Breast epithelium (tissue), 4 donors: ENCODE data around the gene OR3A3. TPM values are rescaled to one million over a fixed set of nuclear protein-coding genes. Genes with fewer than 3 reads are reported as not detected.
"Not testable (repeated sequence)": the region's sequence is repeated elsewhere in the genome, so short reads cannot be mapped to it uniquely, and the experiment has no call there.

Source experiments
- DNase-seq, 2 donors: peaks; one replicate each; pipeline ENCODE4 v3.0.0-alpha.2; 2019; ENCODE audit warnings: low spot score in 2 of 2
- H3K27ac ChIP-seq, 2 donors: fragments of 200-600 bp; sonication (generic) in 1 of 2; one replicate each; pipeline ENCODE4 v1.5.1; 2016 to 2019; ENCODE audit warnings: mild to moderate bottlenecking in 1 of 2
- H3K27me3 ChIP-seq, 2 donors: fragments of 200-600 bp; sonication (generic) in 1 of 2; one replicate each; pipeline versions ENCODE4 v1.5.1 to v1.6.0; 2017 to 2019; ENCODE audit warnings: control low read depth in 1 of 2, mild to moderate bottlenecking in 1 of 2
- H3K36me3 ChIP-seq: fragments of 200-600 bp; one replicate; pipeline ENCODE4 v1.5.1; 2019
- H3K4me1 ChIP-seq, 2 donors: fragments of 200-600 bp; sonication (generic); one replicate each; pipeline ENCODE4 v1.5.1; 2016 to 2019; ENCODE audit warnings: control low read depth in 1 of 2
- H3K4me3 ChIP-seq, 3 donors: fragments of 200-600 bp; sonication (generic); 1 replicate in 2 of 3; 2 replicates in 1 of 3; pipeline ENCODE4 v1.5.1; 2016 to 2019; ENCODE audit warnings: mild to moderate bottlenecking in 3 of 3, moderate library complexity in 2 of 3
- H3K9me3 ChIP-seq, 2 donors: fragments of 200-600 bp; sonication (generic) in 1 of 2; one replicate each; pipeline ENCODE4 v1.5.1; 2016 to 2019; ENCODE audit warnings: control low read depth in 1 of 2
- POLR2A ChIP-seq: fragments of 450-650 bp; IDR thresholded peaks from one replicate; pipeline ENCODE4 v1.6.1; 2016; ENCODE audit warnings: antibody characterized with exemption, mild to moderate bottlenecking, moderate library complexity
- POLR2AphosphoS5 ChIP-seq, 3 donors: sonication (generic); formaldehyde crosslinking; IDR thresholded peaks; one replicate each; pipeline ENCODE4 v1.6.1; 2017; ENCODE audit warnings: antibody characterized with exemption in 3 of 3
- intact Hi-C: fragments of 100-400 bp; cut with DNase I; formaldehyde crosslinking; loops from one replicate; pipeline ENCODE4 v1.15.1; 2023; ENCODE audit warnings: low total_unique reads
- total RNA-seq, 3 donors: library from RNA; depleted of rRNA; stranded (reverse); fragments of >200 nt; gene quantifications; one replicate each; pipeline ENCODE4 v1.1.0, GENCODE V29; 2016
- TF ChIP-seq, protein P1 (sequence below), 3 donors: fragments of 450-650 bp; IDR thresholded peaks; one replicate each; pipeline ENCODE4 v1.5.1; 2016 to 2017; ENCODE audit warnings: antibody characterized with exemption in 3 of 3, mild to moderate bottlenecking in 3 of 3, moderate library complexity in 3 of 3

OR3A3 gene
- total RNA-seq, result not detected

DNA sequence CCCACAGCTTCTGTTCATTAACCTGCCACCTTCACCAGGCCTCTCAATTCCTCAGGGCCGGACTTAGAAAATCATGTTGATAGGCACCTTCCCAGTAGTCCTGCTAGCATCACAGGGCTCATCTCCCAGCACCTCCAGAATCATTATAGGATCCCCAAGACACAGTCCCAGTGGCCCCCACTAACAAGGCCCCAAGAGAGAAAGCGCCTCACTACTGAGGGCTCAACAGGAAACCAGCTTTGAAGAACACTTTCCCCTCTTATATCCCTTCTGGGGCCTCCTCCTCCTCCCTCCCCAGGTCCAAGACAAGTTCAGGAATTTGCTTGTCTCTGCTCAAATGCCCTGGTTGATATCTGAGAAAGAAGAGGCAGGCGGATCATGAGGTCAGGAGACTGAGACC lies at the start of gene OR3A3:
TSS of gene OR3A3 (plus strand) at position 301 of the 400 bp plus-strand sequence.
- Histone ChIP-seq H3K4me1 (no peaks in the 10 kb centered on the region), H3K27ac (no peak within 1 kb of the TSS), H3K4me3 (no peak within 1 kb of the TSS), H3K27me3 (no peaks in the 10 kb centered on the region), H3K9me3 (peaks cover 5 to 24% of the 10 kb centered on the region in 2 donors), H3K36me3 (no peaks in the 10 kb centered on the region)
- TF ChIP-seq POLR2A, result no peak
- no peak for TF ChIP-seq POLR2AphosphoS5 (IDR thresholded peaks at IDR 0.05)
- TF ChIP-seq, protein P1, sequence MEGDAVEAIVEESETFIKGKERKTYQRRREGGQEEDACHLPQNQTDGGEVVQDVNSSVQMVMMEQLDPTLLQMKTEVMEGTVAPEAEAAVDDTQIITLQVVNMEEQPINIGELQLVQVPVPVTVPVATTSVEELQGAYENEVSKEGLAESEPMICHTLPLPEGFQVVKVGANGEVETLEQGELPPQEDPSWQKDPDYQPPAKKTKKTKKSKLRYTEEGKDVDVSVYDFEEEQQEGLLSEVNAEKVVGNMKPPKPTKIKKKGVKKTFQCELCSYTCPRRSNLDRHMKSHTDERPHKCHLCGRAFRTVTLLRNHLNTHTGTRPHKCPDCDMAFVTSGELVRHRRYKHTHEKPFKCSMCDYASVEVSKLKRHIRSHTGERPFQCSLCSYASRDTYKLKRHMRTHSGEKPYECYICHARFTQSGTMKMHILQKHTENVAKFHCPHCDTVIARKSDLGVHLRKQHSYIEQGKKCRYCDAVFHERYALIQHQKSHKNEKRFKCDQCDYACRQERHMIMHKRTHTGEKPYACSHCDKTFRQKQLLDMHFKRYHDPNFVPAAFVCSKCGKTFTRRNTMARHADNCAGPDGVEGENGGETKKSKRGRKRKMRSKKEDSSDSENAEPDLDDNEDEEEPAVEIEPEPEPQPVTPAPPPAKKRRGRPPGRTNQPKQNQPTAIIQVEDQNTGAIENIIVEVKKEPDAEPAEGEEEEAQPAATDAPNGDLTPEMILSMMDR (IDR thresholded peaks at IDR 0.05), result no peak
- intact Hi-C loops, result no loop called here
- no peak for DNase-seq

DNA sequence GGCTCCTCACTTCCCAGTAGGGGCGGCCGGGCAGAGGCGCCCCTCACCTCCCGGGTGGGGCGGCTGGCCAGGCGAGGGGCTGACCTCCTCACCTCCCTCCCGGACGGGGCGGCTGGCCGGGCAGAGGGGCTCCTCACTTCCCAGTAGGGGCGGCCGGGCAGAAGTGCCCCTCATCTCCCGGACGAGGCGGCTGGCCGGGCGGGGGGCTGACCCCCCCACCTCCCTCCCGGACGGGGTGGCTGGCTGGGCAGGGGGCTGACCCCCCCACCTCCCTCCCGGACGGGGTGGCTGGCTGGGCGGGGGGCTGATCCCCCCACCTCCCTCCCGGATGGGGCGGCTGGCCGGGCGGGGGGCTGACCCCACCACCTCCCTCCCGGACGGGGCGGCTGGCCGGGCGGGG lies 40.0 kb upstream of the OR3A3 start:
- peaks cover 5 to 21% of the 10 kb centered on the region in 2 donors for H3K9me3 ChIP-seq
- DNase-seq, intact Hi-C loops, H3K36me3 ChIP-seq, H3K27ac ChIP-seq, H3K4me1 ChIP-seq, H3K27me3 ChIP-seq, H3K4me3 ChIP-seq: not testable (repeated sequence)

DNA sequence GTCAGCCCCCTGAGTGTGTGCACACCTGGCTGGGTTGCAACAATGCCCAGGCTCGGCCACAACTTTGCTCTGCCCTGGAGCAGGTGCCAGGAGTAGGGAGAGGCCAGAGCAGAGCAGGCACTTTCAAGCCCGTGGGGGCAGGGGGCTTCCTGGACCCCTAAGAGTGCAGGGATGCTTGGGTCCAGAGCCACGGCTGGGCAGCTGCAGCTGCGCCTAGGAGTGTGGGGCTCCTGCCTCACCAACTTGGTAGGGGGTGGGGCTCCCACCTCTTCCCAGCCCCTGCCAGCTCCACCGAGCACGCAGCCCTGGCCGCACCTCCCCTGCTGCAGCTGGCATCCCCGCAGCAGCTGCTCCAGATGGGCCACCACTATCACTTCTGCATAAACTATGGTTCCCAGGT lies 32.8 kb upstream of the OR3A3 start:
- no peak overlapping the region for H3K27ac ChIP-seq
- no peak overlapping the region for H3K4me3 ChIP-seq
- H3K9me3 ChIP-seq, result peaks cover 7 to 14% of the 10 kb centered on the region in 2 donors
- no peak for DNase-seq
- H3K4me1 ChIP-seq, result no peaks in the 10 kb centered on the region
- peaks cover 0 to 36% of the 10 kb centered on the region in 2 donors for H3K27me3 ChIP-seq
- intact Hi-C loops, result no loop called here
- TF ChIP-seq POLR2A (no peak), POLR2AphosphoS5 (IDR thresholded peaks at IDR 0.05) (no peak)
- TF ChIP-seq, protein P1 (IDR thresholded peaks at IDR 0.05), result no peak
- H3K36me3 ChIP-seq, result no peaks in the 10 kb centered on the region

DNA sequence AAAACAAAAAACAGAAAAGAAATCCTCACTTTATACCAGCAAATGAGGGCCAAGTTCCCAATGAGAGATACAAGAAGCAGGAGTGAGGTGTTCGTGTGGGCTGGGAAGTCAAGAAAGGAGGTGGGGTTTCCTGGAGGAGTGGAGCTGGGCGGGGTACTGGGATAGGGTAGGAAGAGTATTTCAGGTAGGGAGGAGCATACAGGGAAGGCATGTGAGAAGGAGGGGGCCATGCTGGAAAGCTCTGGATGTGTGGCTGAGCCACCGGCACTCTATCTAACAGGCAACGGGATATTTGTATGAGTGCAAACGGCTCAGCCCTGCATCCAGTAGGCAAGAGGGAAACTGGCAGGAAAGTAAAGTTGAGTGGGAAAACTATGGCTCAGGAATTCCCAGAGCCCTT lies 29.2 kb upstream of the OR3A3 start:
- Histone ChIP-seq H3K4me1 (no peaks in the 10 kb centered on the region), H3K27me3 (peaks cover 0 to 46% of the 10 kb centered on the region in 2 donors), H3K27ac (no peak overlapping the region), H3K4me3 (no peak overlapping the region), H3K9me3 (no peaks in the 10 kb centered on the region), H3K36me3 (no peaks in the 10 kb centered on the region)
- TF ChIP-seq POLR2A, result no peak
- TF ChIP-seq, protein P1 (IDR thresholded peaks at IDR 0.05), result no peak
- no peak for TF ChIP-seq POLR2AphosphoS5 (IDR thresholded peaks at IDR 0.05)
- intact Hi-C loops, result no loop called here
- no peak for DNase-seq

DNA sequence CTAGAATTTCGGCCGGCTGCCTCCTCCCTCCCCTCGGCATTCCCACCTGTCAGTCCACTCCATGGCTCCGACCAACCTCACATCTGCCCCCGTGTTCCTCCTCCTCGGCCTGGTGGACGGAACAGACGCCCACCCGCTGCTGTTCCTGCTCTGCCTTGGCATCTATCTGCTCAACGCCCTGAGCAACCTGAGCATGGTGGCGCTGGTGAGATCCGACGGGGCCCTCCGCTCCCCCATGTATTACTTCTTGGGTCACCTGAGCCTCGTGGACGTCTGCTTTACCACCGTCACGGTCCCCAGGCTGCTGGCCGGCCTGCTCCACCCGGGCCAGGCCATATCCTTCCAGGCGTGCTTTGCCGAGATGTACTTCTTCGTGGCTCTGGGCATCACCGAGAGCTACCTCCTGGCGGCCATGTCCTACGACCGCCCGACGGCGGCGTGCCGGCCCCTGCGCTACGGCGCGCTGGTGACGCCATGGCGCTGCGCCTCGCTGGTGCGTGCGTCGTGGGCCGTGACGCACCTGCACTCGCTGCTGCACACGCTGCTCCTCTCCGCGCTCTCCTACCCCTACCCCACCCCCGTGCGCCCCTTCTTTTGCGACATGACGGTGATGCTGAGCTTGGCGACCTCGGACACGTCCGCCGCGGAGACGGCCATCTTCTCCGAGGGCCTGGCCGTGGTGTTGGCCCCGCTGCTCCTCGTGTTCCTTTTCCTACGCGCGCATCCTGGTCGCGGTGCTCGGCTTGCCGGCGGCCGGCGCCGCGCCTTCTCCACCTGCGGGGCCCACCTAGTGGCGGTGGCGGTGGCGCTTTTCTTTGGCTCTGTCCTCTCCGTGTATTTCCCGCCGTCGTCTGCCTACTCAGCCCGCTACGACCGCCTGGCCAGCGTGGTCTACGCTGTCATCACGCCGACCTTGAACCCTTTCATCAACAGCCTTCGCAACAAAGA lies 25.0 kb upstream of the OR3A3 start, which contains the start of gene OR3A2:
TSS of gene OR3A2 (minus strand) at position 440 of the 948 bp plus-strand sequence.
- TF ChIP-seq, protein P1 (IDR thresholded peaks at IDR 0.05), result no peak
- no peak for TF ChIP-seq POLR2A
- no peak for TF ChIP-seq POLR2AphosphoS5 (IDR thresholded peaks at IDR 0.05)
- H3K36me3 ChIP-seq, result no peaks in the 10 kb centered on the region
- DNase-seq, result no peak
- intact Hi-C loops, result no loop called here
- H3K27ac ChIP-seq, result no peak within 1 kb of the TSS
- H3K4me3 ChIP-seq, result peak within 1 kb of the TSS in 1 of 3 donors; percentile 50
- H3K27me3 ChIP-seq, result peaks cover 0 to 26% of the 10 kb centered on the region in 2 donors
- no peaks in the 10 kb centered on the region for H3K9me3 ChIP-seq
- no peaks in the 10 kb centered on the region for H3K4me1 ChIP-seq
